Spleen (tissue), 13 donors: Measurements from ENCODE around the gene NLRP11. TPM values are rescaled to one million over a fixed set of nuclear protein-coding genes. Genes with fewer than 3 reads are reported as not detected.

Experiments
- DNase-seq: peaks from one replicate; pipeline ENCODE4 v3.0.0-alpha.2; 2020
- H3K27ac ChIP-seq, 8 donors: fragments of 200-600 bp; sonication (generic) in 7 of 8; 1 replicate in 4 of 8; 2 replicates in 4 of 8; pipeline versions ENCODE4 v1.5.0 to v1.8.0; 2016 to 2021; ENCODE audit warnings: inconsistent platforms in 4 of 8, mild to moderate bottlenecking in 4 of 8, moderate library complexity in 1 of 8
- H3K27me3 ChIP-seq, 7 donors: fragments of 200-600 bp; sonication (generic) in 6 of 7; replicated peaks in 1 of 7; 1 replicate in 4 of 7; 2 replicates in 3 of 7; pipeline versions ENCODE4 v1.5.0 to v1.8.0; 2016 to 2021; ENCODE audit warnings: inconsistent platforms in 3 of 7, mild to moderate bottlenecking in 1 of 7
- H3K36me3 ChIP-seq, 6 donors: fragments of 200-600 bp; sonication (generic) in 5 of 6; 1 replicate in 4 of 6; 2 replicates in 2 of 6; pipeline versions ENCODE4 v1.5.0 to v1.8.0; 2016 to 2021; ENCODE audit warnings: inconsistent platforms in 2 of 6
- H3K4me1 ChIP-seq, 6 donors: fragments of 200-600 bp; sonication (generic) in 5 of 6; 1 replicate in 3 of 6; 2 replicates in 3 of 6; pipeline versions ENCODE4 v1.5.0 to v1.8.0; 2016 to 2021; ENCODE audit warnings: inconsistent platforms in 3 of 6
- H3K4me3 ChIP-seq, 8 donors: fragments of 200-600 bp; sonication (generic) in 7 of 8; 1 replicate in 4 of 8; 2 replicates in 4 of 8; pipeline versions ENCODE4 v1.5.0 to v1.8.0; 2016 to 2021; ENCODE audit warnings: inconsistent platforms in 4 of 8, mild to moderate bottlenecking in 4 of 8, moderate library complexity in 2 of 8
- H3K9me3 ChIP-seq, 8 donors: fragments of 200-600 bp; sonication (generic) in 7 of 8; 1 replicate in 4 of 8; 2 replicates in 4 of 8; pipeline versions ENCODE4 v1.5.0 to v1.8.0; 2016 to 2021; ENCODE audit warnings: inconsistent platforms in 4 of 8
- CTCF ChIP-seq, 11 experiments: fragments of 200-600 bp in 7 of 11; fragments of 450-650 bp in 4 of 11; sonication (generic) in 4 of 11; IDR thresholded peaks in 8 of 11; conservative IDR thresholded peaks in 3 of 11; 1 replicate in 7 of 11; 2 replicates in 4 of 11; pipeline versions ENCODE4 v1.4.0 to v1.8.0; 2016 to 2021; ENCODE audit warnings: antibody characterized with exemption in 11 of 11, inconsistent platforms in 4 of 11, mild to moderate bottlenecking in 1 of 11
- POLR2A ChIP-seq, 3 donors: fragments of 450-650 bp; IDR thresholded peaks; one replicate each; pipeline ENCODE4 v1.5.1; 2017; ENCODE audit warnings: antibody characterized with exemption in 3 of 3, mild to moderate bottlenecking in 1 of 3
- POLR2AphosphoS5 ChIP-seq, 3 donors: sonication (generic); formaldehyde crosslinking; IDR thresholded peaks; one replicate each; pipeline ENCODE4 v1.5.1; 2017; ENCODE audit warnings: antibody characterized with exemption in 3 of 3
- whole genome bisulfite sequencing, 5 donors: extraction: QIAGEN DNeasy Blood & Tissue Kit in 3 of 5; methylation state at CpG; one replicate each; pipeline versions ENCODE4 v1.1.5 to v1.1.7; 2013 to 2018; 5-methylcytosine and 5-hydroxymethylcytosine counted together
- intact Hi-C: fragments of 100-400 bp; cut with DNase I; formaldehyde crosslinking; loops from one replicate; pipeline ENCODE4 v1.15.0; 2023; ENCODE audit warnings: low total_unique reads
- long read RNA-seq, 2 donors: transcript quantifications; one replicate each; lab custom pipeline, GENCODE V29; 2026
- polyA plus RNA-seq, 3 donors: library from polyadenylated mRNA; stranded (reverse); fragments of 200-250 nt; gene quantifications; one replicate each; pipeline ENCODE4 v1.2.1, GENCODE V29; 2013
- total RNA-seq, 7 donors: library from RNA; depleted of rRNA in 3 of 7; stranded (reverse); fragments of >200 nt in 3 of 7; fragmentation: NEBNext Ultra II Directional in 4 of 7; extraction: Animal tissue kit (Norgen Biotek cat#: 25700) in 4 of 7; gene quantifications; one replicate each; pipeline versions ENCODE4 v1.1.0 to v1.2.1, GENCODE V29; 2016 to 2021
- donor health status: healthy with polysubstance abuse.
- donor health status: DM: no; HTN: no; CAD: no; lungs with moderate emphysema.
- donor health status: DM: no; HTN: no; CAD: no.
- donor health status: Bipolar disorder and iron deficiency.
- donor health status: healthy.
- donor health status: DM: no; HTN: no; CAD: no.
- donor health status: DM: yes; HTN: yes; CAD: no.

The NLRP11 gene
- total RNA-seq: under 1 TPM in 2 of 7 donors, not detected in 5; 0.13 to 0.22 TPM
- polyA plus RNA-seq: under 1 TPM in 2 of 3 donors, not detected in 1; 0.03 to 0.08 TPM
- long read RNA-seq, donor 1: 0 reads
- long read RNA-seq, donor 2: 0 reads

DNA sequence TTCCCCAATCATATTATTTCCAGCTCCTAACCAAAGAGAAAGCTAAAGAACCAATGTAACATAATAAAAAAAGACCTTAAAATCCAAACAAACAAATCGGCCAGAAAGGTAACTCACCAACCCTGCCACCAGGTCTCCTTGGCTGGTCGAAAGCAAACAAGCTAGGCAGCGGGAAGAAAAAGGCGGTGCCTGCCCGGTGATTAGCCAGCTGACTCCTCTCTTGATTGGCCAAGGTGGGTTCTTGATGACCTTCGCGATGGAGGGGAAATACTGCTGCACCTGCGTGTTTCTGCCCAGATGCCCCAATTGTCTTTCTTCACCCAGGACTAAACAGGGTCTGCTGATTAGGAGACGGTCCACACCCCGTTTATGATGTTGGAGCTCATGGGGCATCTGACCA lies at the start of gene NLRP11:
TSS of gene NLRP11 (minus strand) at position 154 of the 400 bp plus-strand sequence. CDS start 13,825 bp downstream, outside the sequence.
- 83 to 94% (median 89%) methylated on average over 8 to 10 of the region's 10 CpGs for WGBS, 5 donors
- no peak for TF ChIP-seq POLR2A (IDR thresholded peaks at IDR 0.05)
- TF ChIP-seq CTCF (IDR thresholded peaks at IDR 0.05 in 8 of 11, conservative IDR thresholded peaks at IDR 0.05 in 3 of 11): no peak
- no peak for TF ChIP-seq POLR2AphosphoS5 (IDR thresholded peaks at IDR 0.05)
- DNase-seq: no peak
- no peaks in the 10 kb centered on the region for H3K4me1 ChIP-seq
- peaks cover 0 to 5% (median 0%) of the 10 kb centered on the region in 7 donors for H3K27me3 ChIP-seq
- no peaks in the 10 kb centered on the region for H3K36me3 ChIP-seq
- intact Hi-C loops: no loop called here
- H3K27ac ChIP-seq: no peak within 1 kb of the TSS
- peaks cover 0 to 10% (median 0%) of the 10 kb centered on the region in 8 donors for H3K9me3 ChIP-seq
- no peak within 1 kb of the TSS for H3K4me3 ChIP-seq

DNA sequence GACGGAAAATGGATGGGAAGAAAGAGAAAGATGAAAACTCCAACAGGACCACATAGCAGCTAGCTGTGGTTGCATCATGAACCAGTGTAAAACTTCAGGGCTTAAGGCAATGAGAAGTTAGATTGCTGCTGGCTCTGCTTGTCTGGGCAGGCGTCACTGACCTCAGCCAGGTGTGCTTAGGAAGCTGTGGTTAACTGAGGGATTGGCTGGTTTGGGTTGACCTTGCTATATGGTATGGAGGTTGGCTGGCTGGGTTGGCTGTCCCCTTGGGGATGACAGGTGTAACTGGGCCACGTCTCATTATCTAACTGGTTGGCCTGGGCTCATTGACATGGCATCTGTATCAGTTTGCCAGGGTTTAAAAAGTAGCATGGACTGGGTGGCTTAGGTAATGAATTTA lies 45.4 kb upstream of the NLRP11 start:
- DNase-seq: no peak
- Histone ChIP-seq H3K27ac (no peak overlapping the region), H3K4me3 (no peak overlapping the region), H3K27me3 (no peaks in the 10 kb centered on the region), H3K4me1 (no peaks in the 10 kb centered on the region), H3K36me3 (no peaks in the 10 kb centered on the region), H3K9me3 (peaks cover 0 to 69% (median 28%) of the 10 kb centered on the region in 8 donors)
- TF ChIP-seq POLR2AphosphoS5 (IDR thresholded peaks at IDR 0.05): no peak
- TF ChIP-seq CTCF (IDR thresholded peaks at IDR 0.05 in 8 of 11, conservative IDR thresholded peaks at IDR 0.05 in 3 of 11): no peak
- no peak for TF ChIP-seq POLR2A (IDR thresholded peaks at IDR 0.05)
- WGBS, 5 donors: 56 to 69% (median 61%) methylated on average over 3 of the region's 3 CpGs
- intact Hi-C loops: no loop called here

DNA sequence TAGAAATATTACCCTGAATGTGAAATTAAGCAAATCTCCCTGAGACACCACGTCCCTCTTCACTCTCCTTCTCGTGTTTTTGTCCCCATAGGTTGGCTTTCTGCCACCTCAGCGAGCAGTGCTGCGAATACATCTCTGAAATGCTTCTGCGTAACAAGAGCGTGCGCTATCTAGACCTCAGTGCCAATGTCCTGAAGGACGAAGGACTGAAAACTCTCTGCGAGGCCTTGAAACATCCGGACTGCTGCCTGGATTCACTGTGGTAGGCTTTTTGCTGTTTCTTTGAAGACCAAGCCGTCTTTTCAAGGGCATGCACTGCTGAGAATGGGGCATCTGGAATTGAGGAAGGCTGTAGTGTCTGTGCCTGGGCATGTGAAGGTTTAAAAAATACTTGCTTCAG lies 38.9 kb upstream of the NLRP11 start:
- WGBS, 5 donors: 82 to 89% (median 86%) methylated on average over 11 of the region's 11 CpGs
- Histone ChIP-seq H3K27me3 (no peaks in the 10 kb centered on the region), H3K9me3 (peaks cover 0 to 37% (median 12%) of the 10 kb centered on the region in 8 donors), H3K27ac (no peak overlapping the region), H3K36me3 (no peaks in the 10 kb centered on the region), H3K4me1 (no peaks in the 10 kb centered on the region), H3K4me3 (no peak overlapping the region)
- TF ChIP-seq POLR2A (IDR thresholded peaks at IDR 0.05): no peak
- TF ChIP-seq POLR2AphosphoS5 (IDR thresholded peaks at IDR 0.05): no peak
- no peak for TF ChIP-seq CTCF (IDR thresholded peaks at IDR 0.05 in 8 of 11, conservative IDR thresholded peaks at IDR 0.05 in 3 of 11)
- intact Hi-C loops: no loop called here
- no peak for DNase-seq

DNA sequence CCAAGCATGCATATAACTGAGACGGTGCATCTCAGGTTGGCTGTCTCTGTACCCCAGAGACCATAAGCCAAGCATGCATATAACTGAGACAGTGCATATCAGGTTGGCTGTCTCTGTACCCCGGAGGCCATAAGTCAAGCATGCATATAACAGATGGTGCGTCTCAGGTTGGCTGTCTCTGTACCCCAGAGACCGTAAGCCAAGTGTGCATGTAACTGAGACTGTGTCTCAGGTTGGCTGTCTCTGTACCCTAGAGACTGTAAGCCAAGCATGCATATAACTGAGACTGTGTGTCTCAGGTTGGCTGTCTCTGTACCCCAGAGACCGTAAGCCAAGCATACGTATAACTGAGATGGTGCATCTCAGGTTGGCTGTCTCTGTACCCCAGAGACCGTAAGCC lies 35.3 kb upstream of the NLRP11 start:
- TF ChIP-seq POLR2A (IDR thresholded peaks at IDR 0.05): no peak
- WGBS, 5 donors: 74 to 96% (median 89%) methylated on average over 4 to 7 of the region's 7 CpGs
- H3K4me3 ChIP-seq: no peak overlapping the region

More for the DNA sequence above, 35.3 kb upstream of the NLRP11 start:
- no peaks in the 10 kb centered on the region for H3K36me3 ChIP-seq
- intact Hi-C loops: no loop called here
- H3K4me1 ChIP-seq: no peaks in the 10 kb centered on the region
- peaks cover 0 to 53% (median 19%) of the 10 kb centered on the region in 8 donors for H3K9me3 ChIP-seq
- no peaks in the 10 kb centered on the region for H3K27me3 ChIP-seq
- DNase-seq: no peak
- H3K27ac ChIP-seq: no peak overlapping the region
